GM13977 (cell line): Measurements from ENCODE around the gene DLEC1.

Experiments
- DNase-seq: peaks from one replicate; pipeline ENCODE4 v3.0.0; 2012; ENCODE audit warnings: low spot score
- CTCF ChIP-seq: IDR thresholded peaks from 2 replicates; pipeline ENCODE4 v1.5.1; 2012; ENCODE audit warnings: mild to moderate bottlenecking, control low read depth; ENCODE audit not compliant: insufficient read depth; ENCODE audit errors: extremely low read depth, missing control alignments
- in situ Hi-C: fragments of 300-500 bp; cut with MboI; formaldehyde crosslinking; loops from one replicate; pipeline ENCODE4 v1.12.0; 2022; ENCODE audit warnings: low sequenced_read_pairs, low pct_unique_long_range_greater_than_20kb, mixed read lengths, inconsistent platforms; ENCODE audit not compliant: unreplicated experiment

Gene DLEC1

GRCh38 chr3:38022896-38023709 lies 15.9 kb upstream of the DLEC1 start:
- in situ Hi-C loops, result no loop called here
- no peak for DNase-seq
- TF ChIP-seq CTCF, result no peak

- no peak for DNase-seq
- no peak for TF ChIP-seq CTCF
- in situ Hi-C loops, result no loop called here
Measured at GRCh38 chr3:38026856-38027255, 12.2 kb upstream of the DLEC1 start.

GRCh38 chr3:38027466-38028465 lies 11.2 kb upstream of the DLEC1 start:
- DNase-seq, result no peak
- no peak for TF ChIP-seq CTCF
- in situ Hi-C loops, result no loop called here

GRCh38 chr3:38028621-38029361 lies 10.2 kb upstream of the DLEC1 start:
- in situ Hi-C loops, result no loop called here
- TF ChIP-seq CTCF, result no peak
- no peak for DNase-seq

- DNase-seq, result no peak
- TF ChIP-seq CTCF, result no peak
- in situ Hi-C loops, result no loop called here
Measured at GRCh38 chr3:38029400-38030125, 9.4 kb upstream of the DLEC1 start, which contains the start of gene PLCD1. Gene PLCD1, minus strand, starts transcription at chr3:38029642. Its CDS starts 103 bp downstream, at chr3:38029539.
